HL-60 (cell line): ENCODE measurements around the gene SLC22A2.

ENCODE experiments used
- GABPA ChIP-seq: IDR thresholded peaks from 2 replicates; pipeline ENCODE4 v1.6.1; 2012; ENCODE audit warnings: low read depth
- POLR2AphosphoS5 ChIP-seq: IDR thresholded peaks from 2 replicates; pipeline ENCODE4 v1.6.1; 2012; ENCODE audit warnings: low read depth
- TF ChIP-seq, protein P1 (sequence below): IDR thresholded peaks from one replicate; pipeline ENCODE4 v1.5.1; 2011; ENCODE audit warnings: low read length, control low read depth, inconsistent platforms; ENCODE audit not compliant: insufficient read depth
- TF ChIP-seq, protein P2 (sequence below): IDR thresholded peaks from 2 replicates; pipeline ENCODE4 v1.6.1; 2012; ENCODE audit warnings: low read depth; ENCODE audit not compliant: insufficient replicate concordance

DNA sequence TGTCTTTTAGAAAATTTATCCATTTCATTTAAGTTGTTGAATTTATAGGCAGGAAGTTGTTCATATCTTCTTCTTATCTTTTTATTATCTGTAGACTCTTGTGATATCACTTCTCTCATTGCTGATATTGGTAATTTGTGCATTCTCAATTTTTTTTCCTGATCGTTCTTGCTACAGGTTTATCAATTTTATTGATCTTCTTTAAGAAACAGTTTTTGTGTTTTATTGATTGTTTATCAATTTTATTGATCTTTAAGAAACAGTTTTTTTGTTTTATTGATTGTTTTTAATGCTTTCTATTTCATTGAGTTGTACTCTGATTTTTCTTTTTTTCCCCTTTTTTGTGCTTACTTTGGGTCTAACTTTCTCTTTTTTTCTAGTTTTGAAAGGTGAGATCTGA, 23.8 kb upstream of the SLC22A2 start:
- TF ChIP-seq, protein P1, sequence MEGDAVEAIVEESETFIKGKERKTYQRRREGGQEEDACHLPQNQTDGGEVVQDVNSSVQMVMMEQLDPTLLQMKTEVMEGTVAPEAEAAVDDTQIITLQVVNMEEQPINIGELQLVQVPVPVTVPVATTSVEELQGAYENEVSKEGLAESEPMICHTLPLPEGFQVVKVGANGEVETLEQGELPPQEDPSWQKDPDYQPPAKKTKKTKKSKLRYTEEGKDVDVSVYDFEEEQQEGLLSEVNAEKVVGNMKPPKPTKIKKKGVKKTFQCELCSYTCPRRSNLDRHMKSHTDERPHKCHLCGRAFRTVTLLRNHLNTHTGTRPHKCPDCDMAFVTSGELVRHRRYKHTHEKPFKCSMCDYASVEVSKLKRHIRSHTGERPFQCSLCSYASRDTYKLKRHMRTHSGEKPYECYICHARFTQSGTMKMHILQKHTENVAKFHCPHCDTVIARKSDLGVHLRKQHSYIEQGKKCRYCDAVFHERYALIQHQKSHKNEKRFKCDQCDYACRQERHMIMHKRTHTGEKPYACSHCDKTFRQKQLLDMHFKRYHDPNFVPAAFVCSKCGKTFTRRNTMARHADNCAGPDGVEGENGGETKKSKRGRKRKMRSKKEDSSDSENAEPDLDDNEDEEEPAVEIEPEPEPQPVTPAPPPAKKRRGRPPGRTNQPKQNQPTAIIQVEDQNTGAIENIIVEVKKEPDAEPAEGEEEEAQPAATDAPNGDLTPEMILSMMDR: no peak
- TF ChIP-seq POLR2AphosphoS5 (no peak), GABPA (no peak)
- TF ChIP-seq, protein P2, sequence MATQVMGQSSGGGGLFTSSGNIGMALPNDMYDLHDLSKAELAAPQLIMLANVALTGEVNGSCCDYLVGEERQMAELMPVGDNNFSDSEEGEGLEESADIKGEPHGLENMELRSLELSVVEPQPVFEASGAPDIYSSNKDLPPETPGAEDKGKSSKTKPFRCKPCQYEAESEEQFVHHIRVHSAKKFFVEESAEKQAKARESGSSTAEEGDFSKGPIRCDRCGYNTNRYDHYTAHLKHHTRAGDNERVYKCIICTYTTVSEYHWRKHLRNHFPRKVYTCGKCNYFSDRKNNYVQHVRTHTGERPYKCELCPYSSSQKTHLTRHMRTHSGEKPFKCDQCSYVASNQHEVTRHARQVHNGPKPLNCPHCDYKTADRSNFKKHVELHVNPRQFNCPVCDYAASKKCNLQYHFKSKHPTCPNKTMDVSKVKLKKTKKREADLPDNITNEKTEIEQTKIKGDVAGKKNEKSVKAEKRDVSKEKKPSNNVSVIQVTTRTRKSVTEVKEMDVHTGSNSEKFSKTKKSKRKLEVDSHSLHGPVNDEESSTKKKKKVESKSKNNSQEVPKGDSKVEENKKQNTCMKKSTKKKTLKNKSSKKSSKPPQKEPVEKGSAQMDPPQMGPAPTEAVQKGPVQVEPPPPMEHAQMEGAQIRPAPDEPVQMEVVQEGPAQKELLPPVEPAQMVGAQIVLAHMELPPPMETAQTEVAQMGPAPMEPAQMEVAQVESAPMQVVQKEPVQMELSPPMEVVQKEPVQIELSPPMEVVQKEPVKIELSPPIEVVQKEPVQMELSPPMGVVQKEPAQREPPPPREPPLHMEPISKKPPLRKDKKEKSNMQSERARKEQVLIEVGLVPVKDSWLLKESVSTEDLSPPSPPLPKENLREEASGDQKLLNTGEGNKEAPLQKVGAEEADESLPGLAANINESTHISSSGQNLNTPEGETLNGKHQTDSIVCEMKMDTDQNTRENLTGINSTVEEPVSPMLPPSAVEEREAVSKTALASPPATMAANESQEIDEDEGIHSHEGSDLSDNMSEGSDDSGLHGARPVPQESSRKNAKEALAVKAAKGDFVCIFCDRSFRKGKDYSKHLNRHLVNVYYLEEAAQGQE: no peak
